Activated naive CD8-positive, alpha-beta T cell treated with anti-CD3 and anti-CD28 coated beads, Interleukin-2, amount 50 U/mL, for 24 hours (primary cell): ENCODE measurements around the gene DMRTC2.
A peak's percentile ranks its signal among the peaks of the same experiment; 100 is the strongest.

Source experiments
- ATAC-seq: fragments of 150-1000 bp; cut with Tn5 transposase; one replicate; pipeline ENCODE4 v1.10.0; 2021
- DNase-seq: peaks from one replicate; pipeline ENCODE4 v3.0.0; 2021
- H3K27ac Mint-ChIP-seq: one replicate; pipeline ENCODE4 v1.8.0; 2021; ENCODE audit warnings: mild to moderate bottlenecking, mixed read lengths
- H3K27me3 Mint-ChIP-seq: one replicate; pipeline ENCODE4 v1.8.0; 2021; ENCODE audit warnings: mixed read lengths
- H3K36me3 Mint-ChIP-seq: one replicate; pipeline ENCODE4 v1.8.0; 2021; ENCODE audit warnings: low read depth, mixed read lengths
- H3K4me1 Mint-ChIP-seq: one replicate; pipeline ENCODE4 v1.8.0; 2021; ENCODE audit warnings: mixed read lengths
- H3K4me3 Mint-ChIP-seq: one replicate; pipeline ENCODE4 v1.8.0; 2021; ENCODE audit warnings: mild to moderate bottlenecking, moderate library complexity, mixed read lengths
- H3K9me3 Mint-ChIP-seq: one replicate; pipeline ENCODE4 v1.8.0; 2021; ENCODE audit warnings: mixed read lengths

The DMRTC2 gene

DNA sequence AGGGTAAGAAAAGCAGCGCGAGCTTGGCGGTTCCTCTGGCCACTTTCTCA lies at the start of gene DMRTC2:
Gene DMRTC2 (plus strand): TSS at position 42 of the 50 bp plus-strand sequence. CDS start 2,387 bp downstream, outside the sequence.
- Mint-ChIP-seq H3K4me1 (no peaks in the 10 kb centered on the region), H3K9me3 (no peaks in the 10 kb centered on the region)
- no peak for ATAC-seq

DNA sequence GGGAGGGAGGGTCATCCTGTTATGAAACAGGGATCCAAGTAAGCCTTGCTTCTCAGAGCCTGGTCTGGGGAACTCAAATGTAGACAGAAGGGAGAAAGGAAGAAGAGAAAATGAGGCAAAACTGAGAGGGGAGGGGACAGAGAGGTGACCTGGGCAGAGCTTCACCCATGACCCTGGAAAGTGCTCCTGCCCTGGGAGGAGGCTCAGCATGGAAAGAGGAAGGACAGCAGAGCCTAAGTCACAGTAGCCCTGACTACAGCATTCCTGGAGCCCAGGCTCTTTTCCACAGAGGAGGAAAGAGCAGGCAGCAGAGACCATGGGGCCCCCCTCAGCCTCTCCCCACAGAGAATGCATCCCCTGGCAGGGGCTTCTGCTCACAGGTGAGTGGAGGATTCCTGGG lies 48.5 kb upstream of the DMRTC2 start, which contains the start of gene CEACAM3:
Gene CEACAM3 (plus strand): TSS at position 226 of the 400 bp plus-strand sequence. CDS start 91 bp downstream, at position 317.
- Mint-ChIP-seq H3K27me3 (peaks cover 31% of the 10 kb centered on the region), H3K36me3 (no peaks in the 10 kb centered on the region), H3K27ac (no peak within 1 kb of the TSS), H3K4me3 (no peak within 1 kb of the TSS), H3K9me3 (no peaks in the 10 kb centered on the region), H3K4me1 (no peaks in the 10 kb centered on the region)
- DNase-seq = no peak
- ATAC-seq = no peak

More for the DNA sequence above, at the start of gene DMRTC2:
- DNase-seq = no peak
- H3K27ac Mint-ChIP-seq = no peak within 1 kb of the TSS
- H3K36me3 Mint-ChIP-seq = no peaks in the 10 kb centered on the region
- H3K27me3 Mint-ChIP-seq = peaks cover 1% of the 10 kb centered on the region
- no peak within 1 kb of the TSS for H3K4me3 Mint-ChIP-seq

DNA sequence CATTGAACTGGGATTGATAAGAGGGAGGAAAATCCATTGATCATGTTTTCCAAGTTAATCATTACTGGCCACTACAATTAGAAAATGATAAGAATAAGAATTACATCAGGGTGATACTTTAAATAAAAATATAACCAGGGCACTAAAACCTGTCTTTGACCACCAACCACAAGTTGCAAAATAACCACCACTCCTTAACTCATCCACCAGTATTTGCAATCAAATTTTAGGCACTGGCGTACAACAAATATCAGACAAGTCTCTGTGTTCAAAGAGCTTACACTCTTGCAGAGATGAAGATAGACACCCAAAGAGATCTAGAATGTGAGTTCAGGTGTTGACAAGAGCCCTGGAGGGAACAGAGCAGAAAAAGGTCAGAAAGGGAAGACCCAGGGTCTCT lies 47.9 kb upstream of the DMRTC2 start:
- Mint-ChIP-seq H3K4me1 (peaks cover 5% of the 10 kb centered on the region), H3K27me3 (peaks cover 29% of the 10 kb centered on the region), H3K4me3 (no peak overlapping the region), H3K27ac (no peak overlapping the region), H3K9me3 (no peaks in the 10 kb centered on the region), H3K36me3 (no peaks in the 10 kb centered on the region)
- no peak for ATAC-seq
- DNase-seq = no peak

DNA sequence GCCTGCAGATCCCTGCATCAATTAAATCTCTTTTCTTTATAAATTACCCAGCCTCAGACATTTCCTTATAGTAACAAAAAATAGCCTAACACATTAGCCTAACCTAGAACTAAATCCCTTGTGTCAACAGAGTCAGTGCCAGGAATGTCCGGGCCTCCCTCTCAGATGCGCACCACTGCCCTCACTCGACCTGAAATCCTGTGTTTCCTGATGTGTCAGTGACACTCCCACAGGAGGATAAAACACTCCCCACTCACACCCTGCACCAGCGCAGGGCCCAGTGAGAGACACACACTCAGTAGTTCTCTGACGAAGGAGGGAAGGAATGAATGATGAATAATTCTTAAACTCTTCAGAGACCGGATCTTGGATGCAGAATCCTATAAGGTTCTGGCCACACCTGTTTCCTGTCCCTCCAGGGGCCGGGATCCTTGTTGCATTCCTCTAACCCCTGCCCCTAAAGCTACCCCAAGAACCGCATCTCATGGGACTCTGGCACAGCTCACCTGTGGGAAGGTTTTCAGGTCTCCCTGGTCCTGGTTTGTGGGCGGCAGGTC lies 45.3 kb upstream of the DMRTC2 start:
- DNase-seq = no peak
- Mint-ChIP-seq H3K9me3 (no peaks in the 10 kb centered on the region), H3K4me3 (no peak overlapping the region), H3K4me1 (peaks cover 13% of the 10 kb centered on the region), H3K27me3 (peaks cover 10% of the 10 kb centered on the region), H3K36me3 (no peaks in the 10 kb centered on the region), H3K27ac (peak overlapping the region; percentile 21)
- ATAC-seq = no peak

DNA sequence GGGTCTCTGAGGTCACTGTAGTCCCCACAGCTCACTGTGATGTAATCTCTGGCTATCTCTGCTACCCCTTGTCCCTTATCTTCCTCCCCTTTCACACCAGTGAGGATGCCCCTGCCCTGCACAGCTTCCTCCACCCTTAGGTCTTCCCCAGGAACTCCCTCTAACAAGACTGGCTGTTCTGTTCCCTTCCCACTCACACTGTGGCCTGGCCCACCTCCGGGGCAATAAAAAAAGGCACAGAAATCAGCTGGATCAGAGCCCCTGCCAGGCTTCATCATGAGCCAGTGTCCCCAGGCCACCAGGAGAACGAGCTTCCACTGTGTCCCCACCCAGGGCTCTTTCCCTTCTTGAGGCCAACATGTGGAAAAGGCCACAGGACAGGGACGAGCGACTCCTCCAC lies 43.8 kb upstream of the DMRTC2 start:
- DNase-seq = no peak
- Mint-ChIP-seq H3K27ac (no peak overlapping the region), H3K27me3 (peaks cover 4% of the 10 kb centered on the region), H3K36me3 (no peaks in the 10 kb centered on the region), H3K9me3 (no peaks in the 10 kb centered on the region), H3K4me3 (no peak overlapping the region), H3K4me1 (peaks cover 13% of the 10 kb centered on the region)
- ATAC-seq = no peak

DNA sequence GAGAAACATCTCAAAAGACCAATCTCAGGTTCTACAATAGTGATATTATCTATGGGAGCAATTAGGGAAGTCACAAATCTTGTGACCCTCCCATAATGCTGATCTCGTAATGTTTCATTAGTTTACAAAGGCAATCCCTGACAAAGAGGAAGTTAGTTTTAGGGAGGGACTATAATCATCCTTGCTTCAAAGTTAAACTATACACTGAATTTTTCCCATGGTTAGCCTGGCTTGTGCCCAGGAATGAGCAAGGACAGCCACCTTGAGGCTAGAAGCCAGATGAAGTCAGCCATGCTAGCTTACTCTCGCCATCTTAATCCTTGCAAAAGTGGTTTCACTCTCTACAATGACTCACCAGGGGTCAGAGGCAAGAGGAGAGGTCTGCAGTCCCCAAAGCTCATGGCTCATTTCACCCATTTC lies 43.0 kb upstream of the DMRTC2 start:
- peaks cover 1% of the 10 kb centered on the region for H3K27me3 Mint-ChIP-seq
- H3K4me1 Mint-ChIP-seq = peaks cover 13% of the 10 kb centered on the region
- no peaks in the 10 kb centered on the region for H3K36me3 Mint-ChIP-seq
- no peaks in the 10 kb centered on the region for H3K9me3 Mint-ChIP-seq
- no peak overlapping the region for H3K4me3 Mint-ChIP-seq
- ATAC-seq (peak; percentile 40), DNase-seq (no peak)
- no peak overlapping the region for H3K27ac Mint-ChIP-seq

DNA sequence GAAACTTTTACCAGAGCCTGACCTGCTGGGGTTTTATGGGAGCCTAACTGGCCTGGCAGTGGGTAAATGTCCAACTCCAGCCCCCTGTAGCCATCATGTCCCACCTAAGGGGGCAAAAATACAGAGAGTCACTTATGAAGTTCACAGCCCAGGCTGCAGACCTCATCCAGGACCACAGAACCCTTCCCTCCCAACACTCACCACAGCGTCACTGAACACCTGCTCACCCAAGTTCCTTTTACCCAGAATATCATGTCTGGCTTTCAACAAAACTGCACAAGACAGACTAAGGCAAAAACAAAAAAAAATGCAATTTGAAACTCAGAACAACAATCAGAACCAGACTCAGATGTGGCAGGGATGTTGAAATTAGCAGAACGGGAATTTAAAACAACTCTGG lies 42.1 kb upstream of the DMRTC2 start:
- H3K9me3 Mint-ChIP-seq = no peaks in the 10 kb centered on the region
- H3K27ac Mint-ChIP-seq = no peak overlapping the region
- H3K4me1 Mint-ChIP-seq = peaks cover 13% of the 10 kb centered on the region
- H3K36me3 Mint-ChIP-seq = no peaks in the 10 kb centered on the region
- DNase-seq = no peak
- ATAC-seq = no peak
- peaks cover 1% of the 10 kb centered on the region for H3K27me3 Mint-ChIP-seq
- H3K4me3 Mint-ChIP-seq = no peak overlapping the region

DNA sequence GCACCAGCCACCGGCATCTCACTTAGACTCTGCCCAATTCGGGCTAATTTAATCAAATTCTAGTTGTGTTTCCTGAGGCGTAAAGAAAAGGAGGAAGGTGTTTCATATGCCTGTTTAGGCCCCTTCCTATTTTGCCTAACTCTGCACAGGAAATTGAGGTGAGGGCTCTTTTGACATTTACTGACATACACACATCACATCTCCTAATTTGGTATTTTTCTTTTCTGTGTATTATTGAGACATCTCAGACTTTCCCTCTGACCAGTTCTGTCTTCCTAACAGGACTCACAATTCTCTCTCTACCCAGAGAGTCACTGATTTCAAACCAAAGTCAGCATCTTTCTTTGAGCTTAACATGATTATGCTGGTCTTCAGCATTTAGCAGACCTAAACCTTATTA lies 40.5 kb upstream of the DMRTC2 start:
- Mint-ChIP-seq H3K27me3 (peaks cover 4% of the 10 kb centered on the region), H3K27ac (no peak overlapping the region), H3K36me3 (no peaks in the 10 kb centered on the region), H3K9me3 (no peaks in the 10 kb centered on the region), H3K4me3 (no peak overlapping the region), H3K4me1 (peaks cover 13% of the 10 kb centered on the region)
- DNase-seq (no peak), ATAC-seq (no peak)

DNA sequence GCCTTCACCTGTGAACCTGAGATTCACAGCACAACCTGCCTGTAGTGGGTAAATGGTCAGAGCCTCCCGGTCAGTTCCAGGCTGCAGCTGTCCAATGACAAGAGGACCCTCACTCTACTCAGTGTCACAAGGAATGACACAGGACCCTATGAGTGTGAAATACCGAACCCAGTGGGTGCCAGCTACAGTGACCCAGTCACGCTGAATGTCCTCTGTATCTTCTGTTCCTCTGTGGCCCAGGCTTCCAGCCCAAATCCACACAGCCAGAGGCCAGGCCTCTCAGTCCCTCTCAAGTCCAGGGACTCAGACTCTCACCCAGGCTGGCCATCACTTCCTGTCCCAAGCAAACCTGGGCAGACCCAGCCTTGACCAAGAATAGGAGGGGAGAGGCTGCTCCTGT lies 37.7 kb upstream of the DMRTC2 start:
- Mint-ChIP-seq H3K27me3 (peaks cover 4% of the 10 kb centered on the region), H3K4me1 (peaks cover 5% of the 10 kb centered on the region), H3K36me3 (no peaks in the 10 kb centered on the region), H3K9me3 (no peaks in the 10 kb centered on the region), H3K4me3 (no peak overlapping the region), H3K27ac (no peak overlapping the region)
- no peak for ATAC-seq
- DNase-seq = no peak

DNA sequence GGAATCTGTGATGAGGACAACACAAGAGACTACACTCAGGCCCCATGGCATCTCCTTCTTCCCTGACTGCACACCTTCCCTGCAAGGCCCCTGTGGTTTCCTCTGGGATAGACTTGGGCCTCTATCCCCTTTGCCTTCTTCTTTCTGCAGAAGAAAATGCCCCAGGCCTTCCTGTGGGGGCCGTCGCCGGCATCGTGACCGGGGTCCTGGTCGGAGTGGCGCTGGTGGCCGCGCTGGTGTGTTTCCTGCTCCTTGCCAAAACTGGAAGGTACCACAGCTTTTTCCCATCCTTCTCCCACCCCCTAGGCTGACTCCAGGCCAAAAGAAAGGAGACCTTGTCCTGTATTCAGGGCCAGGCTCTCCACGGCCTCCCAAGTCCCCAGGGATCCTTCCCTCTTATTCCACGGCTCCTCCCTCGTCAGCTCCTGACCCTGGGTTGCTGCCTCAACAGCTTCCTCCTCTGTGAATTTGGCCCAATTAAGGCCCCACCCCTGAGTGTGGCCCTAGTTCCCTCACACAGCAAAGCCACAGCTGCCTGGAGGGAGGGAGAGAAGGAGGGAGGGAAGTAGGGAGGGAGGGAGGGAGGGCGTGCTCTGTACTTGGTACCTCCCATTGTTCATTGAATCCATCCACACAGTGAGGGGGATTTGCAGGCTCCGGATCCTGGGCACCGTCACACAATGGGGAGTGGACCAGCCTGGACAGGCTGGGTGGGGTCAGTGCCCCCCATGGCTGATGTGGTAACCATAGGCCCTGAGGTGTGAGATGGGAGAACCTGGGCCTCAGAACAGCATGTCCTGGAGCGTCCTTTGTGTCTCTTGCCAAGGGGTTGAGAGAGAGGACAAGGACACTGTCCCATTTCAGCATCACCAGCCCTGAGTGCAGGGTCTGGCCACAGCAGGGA lies 35.9 kb upstream of the DMRTC2 start:
- no peaks in the 10 kb centered on the region for H3K4me1 Mint-ChIP-seq
- peaks cover 3% of the 10 kb centered on the region for H3K27me3 Mint-ChIP-seq
- H3K4me3 Mint-ChIP-seq = no peak overlapping the region
- no peaks in the 10 kb centered on the region for H3K9me3 Mint-ChIP-seq
- ATAC-seq = no peak
- H3K27ac Mint-ChIP-seq = no peak overlapping the region
- no peak for DNase-seq
- H3K36me3 Mint-ChIP-seq = no peaks in the 10 kb centered on the region

DNA sequence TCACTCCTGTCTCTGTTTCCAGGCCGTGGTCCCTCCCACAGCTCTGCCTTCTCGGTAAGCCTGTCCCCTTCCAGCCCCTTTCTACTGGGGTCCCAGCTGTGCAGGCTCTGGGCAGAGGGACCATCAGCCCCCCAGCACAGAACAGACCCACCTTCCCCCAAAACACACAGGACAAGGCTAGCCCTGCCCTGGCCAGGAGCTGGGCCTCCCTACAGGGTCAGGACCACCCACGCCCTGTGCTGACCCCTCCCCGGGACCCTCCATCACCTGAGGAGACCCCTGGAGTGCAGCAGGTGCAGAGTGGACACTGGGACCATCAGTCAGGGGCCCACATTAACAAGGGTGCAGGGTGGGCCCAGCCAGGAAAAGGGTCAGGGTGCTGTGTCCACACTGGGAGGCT lies 34.5 kb upstream of the DMRTC2 start:
- Mint-ChIP-seq H3K9me3 (no peaks in the 10 kb centered on the region), H3K36me3 (no peaks in the 10 kb centered on the region), H3K27ac (no peak overlapping the region), H3K27me3 (peaks cover 3% of the 10 kb centered on the region), H3K4me1 (peaks cover 9% of the 10 kb centered on the region), H3K4me3 (no peak overlapping the region)
- ATAC-seq (no peak), DNase-seq (no peak)

DNA sequence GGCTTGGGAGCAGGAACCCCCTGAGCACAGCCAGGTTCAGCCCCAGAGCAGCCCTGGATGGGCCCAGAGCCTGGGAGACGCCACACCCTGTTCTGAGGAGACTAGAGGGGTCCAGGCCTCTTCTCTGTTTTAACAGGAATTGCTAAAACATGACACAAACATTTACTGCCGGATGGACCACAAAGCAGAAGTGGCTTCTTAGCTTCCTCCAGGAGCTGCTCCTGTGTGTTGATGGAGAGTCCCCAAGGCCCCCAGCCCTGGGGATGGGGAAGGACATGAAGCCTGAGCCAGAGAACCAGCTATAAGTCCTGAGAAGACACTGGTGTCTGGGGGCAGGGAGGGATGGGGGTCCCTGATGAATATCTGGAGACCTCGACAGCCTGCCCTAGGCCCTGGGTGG lies 33.8 kb upstream of the DMRTC2 start:
- ATAC-seq (no peak), DNase-seq (no peak)
- no peaks in the 10 kb centered on the region for H3K36me3 Mint-ChIP-seq
- H3K27me3 Mint-ChIP-seq = peaks cover 3% of the 10 kb centered on the region
- no peak overlapping the region for H3K27ac Mint-ChIP-seq
- H3K4me3 Mint-ChIP-seq = no peak overlapping the region
- no peaks in the 10 kb centered on the region for H3K9me3 Mint-ChIP-seq
- H3K4me1 Mint-ChIP-seq = peaks cover 11% of the 10 kb centered on the region

DNA sequence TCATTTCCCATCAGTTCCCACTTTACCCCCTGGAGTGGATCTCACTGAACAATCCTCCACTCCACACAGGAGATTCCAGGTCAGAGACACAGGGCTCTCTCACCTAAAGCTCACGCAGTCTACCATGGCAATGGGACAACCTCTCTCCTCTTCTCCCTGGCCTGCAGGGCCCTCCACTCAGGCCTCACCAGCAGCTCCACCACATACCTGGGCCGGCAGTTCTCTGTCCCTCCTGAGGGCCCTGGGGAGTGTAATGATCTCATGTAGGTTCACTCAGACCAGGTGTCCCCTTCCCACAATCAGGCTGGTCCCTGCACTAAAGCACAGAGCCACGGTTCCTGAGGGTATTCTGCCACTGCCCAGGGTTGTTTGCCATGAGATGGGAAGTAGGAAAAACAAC lies 32.9 kb upstream of the DMRTC2 start:
- Mint-ChIP-seq H3K36me3 (no peaks in the 10 kb centered on the region), H3K9me3 (no peaks in the 10 kb centered on the region), H3K27me3 (peaks cover 3% of the 10 kb centered on the region), H3K4me3 (no peak overlapping the region), H3K4me1 (peaks cover 11% of the 10 kb centered on the region), H3K27ac (no peak overlapping the region)
- no peak for DNase-seq
- no peak for ATAC-seq

DNA sequence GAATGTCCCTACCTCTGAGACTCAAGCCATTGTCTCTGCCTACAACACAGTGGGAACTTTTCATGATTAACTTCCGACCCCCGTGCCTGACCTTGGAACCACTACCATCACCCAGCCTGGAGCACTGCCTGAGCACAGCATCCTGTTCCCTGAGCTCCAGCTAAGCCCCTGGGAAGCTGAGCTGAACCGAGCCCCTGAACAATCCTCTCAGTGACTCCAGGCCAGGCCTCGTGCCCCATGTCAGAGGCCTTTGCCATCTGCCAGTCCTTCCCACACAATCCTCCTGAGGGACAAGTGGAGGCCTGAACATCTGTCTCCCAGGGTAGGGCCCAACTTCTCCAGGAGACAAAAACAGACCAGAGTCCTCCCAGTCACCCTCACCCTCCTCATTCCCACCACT lies 30.9 kb upstream of the DMRTC2 start:
- no peak overlapping the region for H3K27ac Mint-ChIP-seq
- H3K4me1 Mint-ChIP-seq = peaks cover 11% of the 10 kb centered on the region
- H3K36me3 Mint-ChIP-seq = no peaks in the 10 kb centered on the region
- DNase-seq (no peak), ATAC-seq (no peak)
- no peaks in the 10 kb centered on the region for H3K27me3 Mint-ChIP-seq
- H3K4me3 Mint-ChIP-seq = no peak overlapping the region
- H3K9me3 Mint-ChIP-seq = no peaks in the 10 kb centered on the region

DNA sequence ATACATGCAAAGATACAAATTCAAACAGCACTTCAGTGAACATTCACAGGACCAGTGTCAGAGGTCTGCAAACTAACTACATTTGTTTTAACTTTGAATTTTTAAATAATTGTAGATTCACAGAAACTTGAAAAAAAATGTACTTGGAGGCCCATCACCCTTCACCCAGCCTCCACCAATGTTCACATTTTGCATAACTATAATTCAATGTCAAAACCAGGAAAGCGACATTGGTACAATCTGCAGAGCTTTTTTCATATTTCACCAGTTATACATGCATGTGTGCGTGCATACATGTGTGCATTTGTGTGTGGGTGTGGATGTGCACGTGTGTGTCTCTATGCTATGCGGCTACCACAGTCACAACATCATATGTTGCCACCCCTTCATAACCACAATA lies 29.5 kb upstream of the DMRTC2 start:
- Mint-ChIP-seq H3K36me3 (no peaks in the 10 kb centered on the region), H3K27ac (no peak overlapping the region), H3K9me3 (no peaks in the 10 kb centered on the region), H3K27me3 (no peaks in the 10 kb centered on the region), H3K4me1 (peaks cover 11% of the 10 kb centered on the region), H3K4me3 (no peak overlapping the region)
- no peak for ATAC-seq
- DNase-seq = no peak

DNA sequence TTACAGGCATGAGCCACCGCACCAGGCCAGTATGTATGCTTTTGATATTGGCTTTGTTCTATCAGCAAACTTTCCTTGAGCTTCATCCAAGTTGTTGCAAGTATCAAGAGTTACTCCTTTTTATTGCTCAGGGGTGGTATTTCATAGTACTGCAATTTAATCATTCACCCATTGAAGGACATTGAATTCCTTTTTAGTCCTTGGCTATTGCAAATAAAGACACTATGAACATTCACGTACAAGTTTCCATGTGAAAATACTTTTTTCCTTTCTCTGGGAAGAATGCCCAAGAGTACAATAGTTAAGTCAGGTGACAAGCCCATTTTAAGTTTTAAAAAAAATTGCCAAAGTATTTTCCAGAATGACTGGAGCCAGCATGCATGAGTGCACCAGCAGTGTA lies 28.1 kb upstream of the DMRTC2 start:
- ATAC-seq = no peak
- Mint-ChIP-seq H3K4me3 (no peak overlapping the region), H3K27me3 (peaks cover 5% of the 10 kb centered on the region), H3K4me1 (peaks cover 11% of the 10 kb centered on the region), H3K9me3 (no peaks in the 10 kb centered on the region), H3K27ac (no peak overlapping the region), H3K36me3 (no peaks in the 10 kb centered on the region)
- no peak for DNase-seq
